Thyroid gland (tissue), 4 donors: Measurements from ENCODE around the gene FARS2.

Source experiments
- CTCF ChIP-seq, 6 experiments: fragments of 200-600 bp in 3 of 6; fragments of 450-650 bp in 3 of 6; sonication (generic) in 3 of 6; IDR thresholded peaks; one replicate each; pipeline ENCODE4 v1.5.1; 2016 to 2019; ENCODE audit warnings: antibody characterized with exemption in 6 of 6, mild to moderate bottlenecking in 2 of 6, inconsistent platforms in 1 of 6, moderate library complexity in 1 of 6
- POLR2A ChIP-seq, 2 donors: fragments of 450-650 bp; IDR thresholded peaks; one replicate each; pipeline ENCODE4 v1.6.1; 2017; ENCODE audit warnings: antibody characterized with exemption in 2 of 2, mild to moderate bottlenecking in 2 of 2, moderate library complexity in 1 of 2

- TF ChIP-seq POLR2A (IDR thresholded peaks at IDR 0.05) (no peak), CTCF (IDR thresholded peaks at IDR 0.05) (no peak)
Observed at GRCh38 chr6:5481033-5481432, 219.7 kb downstream of the FARS2 start.
